GM12873 (cell line): ENCODE results near the gene CPNE5.

ENCODE experiments used
- CTCF ChIP-seq: IDR thresholded peaks from 2 replicates; pipeline ENCODE4 v1.5.1; 2012; ENCODE audit warnings: low read depth, mild to moderate bottlenecking, moderate library complexity, low read length, control low read depth; ENCODE audit not compliant: insufficient read depth; ENCODE audit errors: missing control alignments

The CPNE5 gene

GRCh38 chr6:36808634-36809033, 30.6 kb downstream of the CPNE5 start:
- TF ChIP-seq CTCF: no peak

- TF ChIP-seq CTCF: no peak
Observed at GRCh38 chr6:36807750-36808149, 31.5 kb downstream of the CPNE5 start.

GRCh38 chr6:36807143-36807542, 32.1 kb downstream of the CPNE5 start:
- TF ChIP-seq CTCF: no peak

GRCh38 chr6:36805917-36806316, 33.3 kb downstream of the CPNE5 start:
- TF ChIP-seq CTCF: no peak

- TF ChIP-seq CTCF: no peak
Observed at GRCh38 chr6:36805096-36805797, 34.0 kb downstream of the CPNE5 start.

- no peak for TF ChIP-seq CTCF
Observed at GRCh38 chr6:36804563-36804962, 34.7 kb downstream of the CPNE5 start.

- TF ChIP-seq CTCF: no peak
Observed at GRCh38 chr6:36803908-36804307, 35.3 kb downstream of the CPNE5 start.

- no peak for TF ChIP-seq CTCF
Observed at GRCh38 chr6:36803482-36803881, 35.8 kb downstream of the CPNE5 start.
